SKM-1 (cell line): ENCODE measurements around the gene FTO.

ENCODE experiments used
- DNase-seq: peaks from one replicate; lab custom pipeline; 2025; ENCODE audit not compliant: unreplicated experiment; lab: John Stamatoyannopoulos, UW

Gene FTO

GRCh38 chr16:53780051-53780450, 76.1 kb downstream of the FTO start:
- no peak for DNase-seq

DNA sequence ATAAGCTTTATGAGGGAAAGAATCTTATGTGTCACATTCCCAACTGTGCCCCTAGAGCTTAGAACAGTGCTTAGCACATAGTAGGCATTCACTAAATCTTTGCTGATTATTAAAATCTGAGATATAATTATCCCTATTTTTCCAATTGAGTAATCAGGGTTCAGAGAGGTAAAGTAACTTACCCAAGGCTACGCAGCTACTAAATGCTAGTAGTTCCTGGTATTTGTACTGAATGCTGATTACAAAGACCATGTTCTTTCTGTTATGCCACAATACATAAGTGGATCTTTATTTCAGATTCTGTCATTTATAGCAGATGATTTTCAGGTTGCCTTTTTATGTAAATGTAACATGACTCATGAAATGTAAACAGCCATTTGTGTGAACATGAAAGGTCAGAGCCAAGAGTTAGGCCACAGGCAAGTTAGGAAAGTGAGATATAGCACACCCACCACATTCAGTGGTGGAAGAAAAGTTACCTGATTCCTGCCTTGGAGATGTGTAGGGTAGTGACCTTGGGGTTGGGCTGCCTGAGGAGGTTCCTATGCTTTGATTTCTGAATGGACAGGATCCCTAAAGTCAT, 77.2 kb downstream of the FTO start:
- DNase-seq, result no peak

DNA sequence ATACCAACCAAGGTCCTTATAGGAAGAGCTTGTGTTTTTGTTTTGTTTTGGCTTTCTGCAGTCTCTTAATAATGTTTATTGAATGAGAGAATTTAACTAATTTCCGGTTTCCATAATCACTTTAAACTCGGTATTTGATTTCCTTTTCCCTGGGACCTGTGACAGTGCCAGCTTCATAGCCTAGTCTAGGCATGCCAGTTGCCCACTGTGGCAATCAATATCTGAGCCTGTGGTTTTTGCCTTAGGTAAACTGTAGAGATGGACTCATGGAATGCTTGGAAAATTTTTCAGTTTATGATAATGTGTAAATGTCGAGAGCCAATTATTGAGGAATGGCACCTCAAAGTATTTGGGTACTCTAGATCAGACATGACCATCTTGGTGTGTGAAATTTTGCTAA, 78.2 kb downstream of the FTO start:
- no peak for DNase-seq

- no peak for DNase-seq
Measured at GRCh38 chr16:53784291-53784690, 80.3 kb downstream of the FTO start.

DNA sequence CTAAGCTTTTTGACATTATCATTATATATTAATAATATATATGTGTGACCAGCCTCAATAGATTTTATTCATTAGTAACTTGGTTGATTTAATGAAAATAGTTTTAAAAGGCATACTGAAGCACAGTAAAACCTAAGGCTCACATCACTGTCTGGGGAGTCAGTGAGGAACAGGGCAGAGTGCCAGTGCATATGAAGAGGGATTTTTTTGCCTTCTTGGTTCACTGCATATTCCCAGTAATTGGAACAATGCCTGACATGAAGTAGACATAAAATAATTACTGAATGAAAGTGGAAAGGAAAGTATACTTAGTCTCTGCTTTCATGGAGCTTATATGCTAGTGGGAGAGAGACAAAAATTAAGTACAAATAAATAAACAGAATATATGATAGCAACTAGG, 81.1 kb downstream of the FTO start:
- no peak for DNase-seq

- DNase-seq, result no peak
Measured at GRCh38 chr16:53785916-53786315, 82.0 kb downstream of the FTO start.

DNA sequence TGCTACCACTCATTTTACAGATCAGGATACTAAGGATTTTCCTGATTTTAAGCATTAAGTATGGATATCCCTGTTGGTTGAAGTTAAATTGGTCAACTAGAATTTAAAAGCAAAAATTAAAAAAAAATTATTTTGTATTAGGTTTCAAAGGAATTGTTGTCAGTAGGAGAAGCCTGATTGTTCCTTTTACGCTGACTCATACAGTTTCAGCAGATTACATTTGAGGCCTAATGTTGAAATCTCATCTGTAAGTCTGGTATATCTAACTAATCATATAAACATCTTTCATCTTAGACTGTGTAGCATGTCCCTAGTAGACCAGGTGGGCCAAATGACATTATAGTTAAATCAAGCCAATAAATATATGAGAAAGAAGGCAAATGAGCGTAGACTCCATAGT, 83.5 kb downstream of the FTO start:
- DNase-seq, result no peak

DNA sequence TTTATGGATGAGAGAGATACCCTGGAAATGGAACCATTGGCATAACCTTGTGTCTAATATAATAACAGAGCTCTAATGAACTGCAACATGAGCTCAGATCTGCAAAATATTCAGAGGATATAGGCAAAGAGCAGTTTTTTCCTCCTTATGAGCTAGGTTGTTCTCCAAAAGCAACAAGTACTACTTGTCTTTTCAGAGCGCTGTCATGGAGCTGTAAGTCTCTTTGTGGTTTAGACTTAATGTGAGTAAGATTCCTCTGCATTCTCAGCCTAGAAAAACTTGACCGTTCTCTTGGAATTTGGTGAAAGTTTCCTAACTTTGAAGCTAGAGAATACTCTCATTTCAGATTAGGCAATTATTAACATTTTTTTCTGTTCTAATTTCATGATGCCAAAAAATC, 85.2 kb downstream of the FTO start:
- DNase-seq, result no peak

DNA sequence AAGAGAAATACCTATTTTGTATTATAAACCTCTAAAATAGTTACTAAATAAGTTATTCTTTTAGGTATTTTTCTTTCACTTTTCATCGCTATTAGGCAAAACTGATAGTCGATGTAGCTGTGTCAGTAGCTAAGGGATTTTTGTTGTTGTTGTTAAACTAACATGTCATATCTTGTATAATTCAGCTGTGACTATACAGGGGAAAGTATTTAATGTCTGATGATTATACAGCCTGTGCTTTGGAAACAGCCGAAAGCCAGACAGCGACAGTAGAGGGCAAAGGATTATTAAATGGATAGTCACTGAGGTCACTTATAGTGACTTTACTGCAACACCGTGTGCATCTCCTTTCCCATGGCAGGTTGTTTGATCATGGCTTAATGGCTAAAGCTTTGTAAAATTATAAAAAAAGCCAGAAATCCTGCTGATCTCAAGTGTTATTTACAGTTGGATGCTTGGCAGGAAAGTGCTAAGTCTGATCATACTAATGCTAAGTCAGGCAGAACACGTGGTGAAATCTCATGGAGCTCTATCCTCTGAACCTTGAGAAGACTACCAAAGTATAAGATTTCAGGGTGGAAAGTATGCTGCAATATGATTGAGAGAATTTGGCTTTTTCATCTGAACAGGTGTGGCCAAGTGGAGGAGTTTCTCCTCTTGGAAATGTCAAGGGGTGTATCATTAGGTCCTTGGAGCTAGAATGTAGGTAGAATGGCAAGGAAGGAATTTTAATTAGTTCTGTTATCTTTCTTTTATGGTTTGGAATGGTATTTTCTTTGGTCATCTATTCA, 88.4 kb downstream of the FTO start:
- DNase-seq, result no peak

DNA sequence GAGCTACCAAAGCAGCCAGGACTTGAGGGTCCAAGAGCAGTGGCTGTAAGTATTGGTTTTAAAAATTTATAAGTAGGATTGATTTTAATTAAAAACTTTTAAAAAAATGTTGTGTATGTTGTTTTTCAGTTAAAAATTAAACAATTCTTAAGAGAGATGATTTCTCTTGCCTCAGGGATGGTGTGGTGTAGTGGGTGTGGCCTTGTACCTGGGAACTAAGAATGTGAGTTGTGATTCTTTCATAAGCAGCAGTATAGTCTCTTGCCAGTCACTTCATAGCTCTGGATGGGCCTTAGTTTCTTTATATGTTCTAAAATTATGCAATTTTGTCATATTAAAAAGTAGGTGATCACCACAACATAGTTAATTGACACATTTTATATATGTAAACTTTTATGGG, 99.5 kb downstream of the FTO start:
- DNase-seq, result no peak

- no peak for DNase-seq
Measured at GRCh38 chr16:53803998-53804397, 100.0 kb downstream of the FTO start.

DNA sequence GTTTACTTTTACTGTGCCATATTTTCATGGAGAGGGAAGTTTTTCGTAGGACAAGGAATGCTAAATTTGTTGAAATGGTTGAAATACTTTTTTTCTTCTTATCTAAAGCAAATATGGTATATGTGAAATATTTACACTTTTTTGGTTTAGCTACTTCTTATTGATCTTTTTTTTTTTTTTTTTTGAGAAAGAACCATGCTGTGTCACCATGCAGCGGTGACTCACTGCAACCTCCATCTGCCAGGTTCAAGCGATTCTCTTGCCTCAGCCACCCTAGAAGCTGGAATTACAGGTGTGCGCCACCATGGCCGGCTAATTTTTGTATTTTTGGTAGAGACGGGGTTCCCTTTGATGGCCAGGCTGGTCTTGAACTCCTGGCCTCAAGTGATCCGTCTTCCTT, 100.5 kb downstream of the FTO start:
- DNase-seq, result no peak

- no peak for DNase-seq
Measured at GRCh38 chr16:53805113-53805512, 101.2 kb downstream of the FTO start.

DNA sequence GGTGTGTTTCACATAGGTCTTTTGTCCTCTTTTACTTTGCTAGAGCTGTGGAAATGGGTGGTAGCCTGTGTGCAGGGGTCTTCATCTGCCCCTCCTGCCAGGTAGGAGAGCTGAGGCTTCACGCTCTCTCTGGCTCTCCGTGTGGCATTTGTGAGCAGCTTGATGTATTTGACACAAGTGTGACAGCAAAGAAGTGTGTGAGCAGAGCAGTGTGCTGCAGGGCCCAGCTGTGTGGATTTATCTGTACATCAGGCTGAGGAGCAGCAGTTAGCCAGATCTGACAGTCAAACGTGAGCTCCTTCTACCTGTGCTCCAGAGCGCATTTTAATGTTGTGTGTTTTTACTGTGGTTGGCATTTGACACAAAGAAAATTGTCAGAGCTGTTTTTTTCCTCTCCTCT, 101.8 kb downstream of the FTO start:
- no peak for DNase-seq

GRCh38 chr16:53809088-53809932, 105.4 kb downstream of the FTO start:
- DNase-seq, result no peak

GRCh38 chr16:53812914-53813313, 109.0 kb downstream of the FTO start:
- no peak for DNase-seq

GRCh38 chr16:53814801-53815200, 110.8 kb downstream of the FTO start:
- no peak for DNase-seq

- DNase-seq, result no peak
Measured at GRCh38 chr16:53816211-53816836, 112.4 kb downstream of the FTO start.

- DNase-seq, result no peak
Measured at GRCh38 chr16:53817117-53817755, 113.3 kb downstream of the FTO start.

GRCh38 chr16:53817812-53818550, 114.0 kb downstream of the FTO start:
- no peak for DNase-seq
